Measurements from ENCODE around the gene PKN1.

Gene PKN1

GRCh38 chr19:14410091-14411051 lies 22.7 kb upstream of the PKN1 start:
- no peak overlapping the region for H3K27ac ChIP-seq
- no peak overlapping the region for H3K4me3 ChIP-seq
- no peaks in the 10 kb centered on the region for H3K9me3 ChIP-seq (ENCODE audit: low read depth, low read length)
- H3K9ac ChIP-seq (ENCODE audit: insufficient read length): no peak overlapping the region
- TF ChIP-seq EZH2 (IDR thresholded peaks at IDR 0.05) (no peak), POLR2AphosphoS5 (IDR thresholded peaks at IDR 0.05; ENCODE audit: borderline replicate concordance, low read depth, low read length) (no peak), FOXP2 (optimal IDR thresholded peaks at IDR 0.05; ENCODE audit: control extremely low read depth, extremely low read length, insufficient read depth) (no peak)
- DNase-seq (ENCODE audit: low read depth, low spot score): no peak
- peaks cover 79% of the 10 kb centered on the region for H3K36me3 ChIP-seq (ENCODE audit: insufficient read depth, low read length)

DNA sequence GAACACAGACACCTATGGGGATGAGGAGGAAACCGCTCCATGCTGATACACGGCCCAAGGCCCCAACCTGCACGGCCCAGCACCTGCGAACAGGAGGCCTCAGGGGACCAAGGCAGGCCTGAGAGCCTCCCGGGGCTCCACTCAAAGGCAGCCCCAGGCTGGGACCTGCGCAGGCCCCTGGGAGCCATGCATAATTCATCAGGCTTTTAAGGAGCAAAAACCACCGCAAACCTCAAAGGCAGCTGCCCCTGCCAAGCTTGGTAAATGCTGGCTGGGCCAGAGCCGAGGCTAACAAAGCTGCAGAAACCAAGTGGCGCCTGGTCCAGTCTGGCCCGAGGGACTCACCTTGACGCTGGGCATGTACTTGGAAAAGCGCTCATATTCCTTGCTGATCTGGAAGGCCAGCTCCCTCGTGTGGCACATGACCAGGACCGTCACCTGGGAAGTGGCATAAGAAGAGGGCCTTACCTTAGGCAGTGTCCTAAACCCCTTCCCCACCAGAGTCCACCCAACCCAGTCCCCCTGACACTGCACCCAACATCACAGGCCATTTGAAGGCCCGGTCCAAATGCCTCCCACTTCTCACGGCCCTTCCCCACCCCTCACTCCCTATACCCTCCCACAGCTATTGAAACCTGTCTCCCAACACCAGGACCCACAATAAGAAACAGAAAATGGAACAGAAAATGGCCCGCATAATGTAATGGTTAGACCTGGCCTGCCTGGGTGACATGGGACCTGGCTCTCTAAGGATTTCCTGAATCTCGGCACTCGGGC lies 21.8 kb upstream of the PKN1 start:
- no peak for TF ChIP-seq FOXP2 (optimal IDR thresholded peaks at IDR 0.05; ENCODE audit: control extremely low read depth, extremely low read length, insufficient read depth)
- TF ChIP-seq POLR2AphosphoS5 (IDR thresholded peaks at IDR 0.05; ENCODE audit: borderline replicate concordance, low read depth, low read length): no peak
- TF ChIP-seq EZH2 (IDR thresholded peaks at IDR 0.05): no peak
- Histone ChIP-seq H3K9me3 (ENCODE audit: low read depth, low read length) (no peaks in the 10 kb centered on the region), H3K9ac (ENCODE audit: insufficient read length) (no peak overlapping the region), H3K36me3 (ENCODE audit: insufficient read depth, low read length) (peaks cover 88% of the 10 kb centered on the region), H3K27ac (no peak overlapping the region), H3K4me3 (no peak overlapping the region)
- no peak for DNase-seq (ENCODE audit: low read depth, low spot score)

- Histone ChIP-seq H3K36me3 (ENCODE audit: insufficient read depth, low read length) (peaks cover 88% of the 10 kb centered on the region), H3K27ac (no peak overlapping the region), H3K4me3 (no peak overlapping the region), H3K9me3 (ENCODE audit: low read depth, low read length) (no peaks in the 10 kb centered on the region), H3K9ac (ENCODE audit: insufficient read length) (no peak overlapping the region)
- no peak for DNase-seq (ENCODE audit: low read depth, low spot score)
- TF ChIP-seq POLR2AphosphoS5 (IDR thresholded peaks at IDR 0.05; ENCODE audit: borderline replicate concordance, low read depth, low read length): no peak
Observed at GRCh38 chr19:14411938-14412245, 21.2 kb upstream of the PKN1 start.

- H3K9me3 ChIP-seq (ENCODE audit: low read depth, low read length): no peaks in the 10 kb centered on the region
- H3K27ac ChIP-seq: no peak overlapping the region
- H3K4me3 ChIP-seq: no peak overlapping the region
- no peak for TF ChIP-seq EZH2 (IDR thresholded peaks at IDR 0.05)
- no peak for TF ChIP-seq FOXP2 (optimal IDR thresholded peaks at IDR 0.05; ENCODE audit: control extremely low read depth, extremely low read length, insufficient read depth)
- TF ChIP-seq POLR2AphosphoS5 (IDR thresholded peaks at IDR 0.05; ENCODE audit: borderline replicate concordance, low read depth, low read length): no peak
- no peak for DNase-seq (ENCODE audit: low read depth, low spot score)
- H3K36me3 ChIP-seq (ENCODE audit: insufficient read depth, low read length): peaks cover 91% of the 10 kb centered on the region
- no peak overlapping the region for H3K9ac ChIP-seq (ENCODE audit: insufficient read length)
Observed at GRCh38 chr19:14412324-14412995, 20.6 kb upstream of the PKN1 start.

DNA sequence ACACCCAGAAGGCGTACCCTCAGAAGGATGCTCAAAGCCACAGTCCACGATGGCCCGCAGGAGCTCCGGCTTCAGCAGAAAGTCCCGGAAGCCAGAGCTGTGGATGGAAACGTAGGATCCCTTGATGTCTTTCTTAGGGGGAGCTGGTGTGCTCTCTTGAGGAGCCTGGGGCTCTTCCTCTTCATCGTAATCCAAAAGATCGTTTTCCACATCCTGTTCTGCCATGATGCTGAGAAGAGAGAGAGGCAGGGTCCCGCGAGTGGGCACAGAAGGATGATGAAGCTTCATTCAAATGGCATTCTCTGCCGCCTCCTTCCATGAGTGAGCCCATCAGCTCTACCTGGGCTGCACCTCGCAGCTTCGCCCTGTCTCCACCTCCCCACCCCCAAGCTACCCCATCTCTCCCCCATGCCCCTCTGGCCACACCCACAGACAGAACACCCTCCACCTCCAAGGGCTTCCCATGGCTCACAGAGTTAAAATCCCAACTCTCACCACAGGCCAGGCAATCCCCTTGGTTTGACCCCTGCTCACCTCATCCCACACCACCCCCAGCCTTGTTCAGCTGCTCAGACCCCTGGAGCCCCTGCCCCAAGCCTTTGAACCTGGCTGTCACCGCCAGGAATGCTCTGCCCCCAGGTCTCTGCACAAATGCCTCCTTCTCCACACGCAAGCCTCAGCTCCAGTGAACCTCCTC lies 20.0 kb upstream of the PKN1 start:
- no peak for DNase-seq (ENCODE audit: low read depth, low spot score)
- TF ChIP-seq EZH2 (IDR thresholded peaks at IDR 0.05) (no peak), POLR2AphosphoS5 (IDR thresholded peaks at IDR 0.05; ENCODE audit: borderline replicate concordance, low read depth, low read length) (no peak), FOXP2 (optimal IDR thresholded peaks at IDR 0.05; ENCODE audit: control extremely low read depth, extremely low read length, insufficient read depth) (no peak)
- no peaks in the 10 kb centered on the region for H3K9me3 ChIP-seq (ENCODE audit: low read depth, low read length)
- H3K9ac ChIP-seq (ENCODE audit: insufficient read length): no peak overlapping the region
- H3K27ac ChIP-seq: no peak overlapping the region
- H3K4me3 ChIP-seq: no peak overlapping the region
- peaks cover 84% of the 10 kb centered on the region for H3K36me3 ChIP-seq (ENCODE audit: insufficient read depth, low read length)

DNA sequence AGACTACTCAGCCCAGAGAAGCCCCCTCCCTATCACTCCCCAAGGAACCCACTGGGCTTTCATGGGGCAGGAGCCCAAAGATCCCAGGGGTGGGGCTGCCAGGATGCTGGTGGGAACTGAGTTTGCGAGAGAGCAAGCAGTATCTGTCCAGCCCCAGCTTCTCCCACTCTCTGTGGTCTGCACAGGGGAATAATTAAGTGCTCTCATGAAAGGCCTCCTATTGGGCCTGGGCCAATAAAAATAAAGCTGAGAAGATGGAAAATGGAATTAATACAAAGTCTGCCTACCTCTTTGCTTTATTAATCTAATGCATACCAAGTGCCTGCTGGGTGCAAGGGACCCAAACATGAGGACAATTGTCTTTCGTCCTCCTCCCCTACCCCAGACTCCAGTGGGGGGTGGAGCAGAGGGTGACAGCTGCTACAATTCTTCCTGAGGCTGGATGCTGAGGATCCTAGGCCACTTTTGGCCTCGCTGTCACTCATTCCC lies 19.4 kb upstream of the PKN1 start:
- Histone ChIP-seq H3K4me3 (no peak overlapping the region), H3K9ac (ENCODE audit: insufficient read length) (no peak overlapping the region), H3K36me3 (ENCODE audit: insufficient read depth, low read length) (peaks cover 78% of the 10 kb centered on the region), H3K9me3 (ENCODE audit: low read depth, low read length) (no peaks in the 10 kb centered on the region), H3K27ac (no peak overlapping the region)
- peak; percentile 6; the same call in 1 of the 2 replicates for TF ChIP-seq POLR2AphosphoS5 (IDR thresholded peaks at IDR 0.05; ENCODE audit: borderline replicate concordance, low read depth, low read length)
- no peak for TF ChIP-seq FOXP2 (optimal IDR thresholded peaks at IDR 0.05; ENCODE audit: control extremely low read depth, extremely low read length, insufficient read depth)
- no peak for TF ChIP-seq EZH2 (IDR thresholded peaks at IDR 0.05)
- no peak for DNase-seq (ENCODE audit: low read depth, low spot score)

- TF ChIP-seq POLR2AphosphoS5 (IDR thresholded peaks at IDR 0.05; ENCODE audit: borderline replicate concordance, low read depth, low read length) (no peak), FOXP2 (optimal IDR thresholded peaks at IDR 0.05; ENCODE audit: control extremely low read depth, extremely low read length, insufficient read depth) (no peak), EZH2 (IDR thresholded peaks at IDR 0.05) (no peak)
- peak overlapping the region; percentile 31; the same call in 1 of the 2 replicates for H3K27ac ChIP-seq
- H3K36me3 ChIP-seq (ENCODE audit: insufficient read depth, low read length): peaks cover 64% of the 10 kb centered on the region
- H3K4me3 ChIP-seq: no peak overlapping the region
- DNase-seq (ENCODE audit: low read depth, low spot score): no peak
- H3K9me3 ChIP-seq (ENCODE audit: low read depth, low read length): no peaks in the 10 kb centered on the region
- H3K9ac ChIP-seq (ENCODE audit: insufficient read length): no peak overlapping the region
Observed at GRCh38 chr19:14414926-14415690, 18.0 kb upstream of the PKN1 start.

Data from SK-N-MC (cell line).